OCI-LY7 (cell line): ENCODE measurements around the gene SOX12.
"Not testable (repeated sequence)": the region's sequence is repeated elsewhere in the genome, so short reads cannot be mapped to it uniquely, and the experiment has no call there.

Experiments used
- EZH2phosphoT487 ChIP-seq: fragments of 200-600 bp; sonication (generic); IDR thresholded peaks from 2 replicates; pipeline ENCODE4 v1.6.1; 2018; ENCODE audit warnings: low read depth, borderline replicate concordance, mild to moderate bottlenecking, mixed run types, antibody characterized with exemption, low read length, moderate library complexity, mixed read lengths
- TF ChIP-seq, protein P1 (sequence below): fragments of 200-600 bp; sonication (generic); conservative IDR thresholded peaks from 2 replicates; pipeline ENCODE4 v1.5.1; 2014; ENCODE audit warnings: mild to moderate bottlenecking, antibody characterized with exemption, low read length, moderate library complexity, mixed read lengths

GRCh38 chr20:377578-377977 lies 52.2 kb downstream of the SOX12 start:
- TF ChIP-seq, protein P1, sequence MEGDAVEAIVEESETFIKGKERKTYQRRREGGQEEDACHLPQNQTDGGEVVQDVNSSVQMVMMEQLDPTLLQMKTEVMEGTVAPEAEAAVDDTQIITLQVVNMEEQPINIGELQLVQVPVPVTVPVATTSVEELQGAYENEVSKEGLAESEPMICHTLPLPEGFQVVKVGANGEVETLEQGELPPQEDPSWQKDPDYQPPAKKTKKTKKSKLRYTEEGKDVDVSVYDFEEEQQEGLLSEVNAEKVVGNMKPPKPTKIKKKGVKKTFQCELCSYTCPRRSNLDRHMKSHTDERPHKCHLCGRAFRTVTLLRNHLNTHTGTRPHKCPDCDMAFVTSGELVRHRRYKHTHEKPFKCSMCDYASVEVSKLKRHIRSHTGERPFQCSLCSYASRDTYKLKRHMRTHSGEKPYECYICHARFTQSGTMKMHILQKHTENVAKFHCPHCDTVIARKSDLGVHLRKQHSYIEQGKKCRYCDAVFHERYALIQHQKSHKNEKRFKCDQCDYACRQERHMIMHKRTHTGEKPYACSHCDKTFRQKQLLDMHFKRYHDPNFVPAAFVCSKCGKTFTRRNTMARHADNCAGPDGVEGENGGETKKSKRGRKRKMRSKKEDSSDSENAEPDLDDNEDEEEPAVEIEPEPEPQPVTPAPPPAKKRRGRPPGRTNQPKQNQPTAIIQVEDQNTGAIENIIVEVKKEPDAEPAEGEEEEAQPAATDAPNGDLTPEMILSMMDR = not testable (repeated sequence)
- not testable (repeated sequence) for TF ChIP-seq EZH2phosphoT487
